Neural cell (in vitro differentiated cells): ENCODE results near the gene BPIFB1. TPM values are rescaled to one million over a fixed set of nuclear protein-coding genes. Genes with fewer than 3 reads are reported as not detected.

Source experiments
- H2AFZ ChIP-seq: fragments of 200-600, 300-800 bp; sonication (generic), shearing (Covaris generic); 2 replicates; pipeline ENCODE4 v1.6.0; 2014; ENCODE audit warnings: low read depth, mild to moderate bottlenecking, antibody characterized with exemption, low read length, moderate library complexity
- H3F3A ChIP-seq: fragments of 200-600 bp; shearing (Covaris generic); 2 replicates; pipeline ENCODE4 v1.6.1; 2016; ENCODE audit warnings: mild to moderate bottlenecking, moderate library complexity, mixed read lengths, antibody characterized with exemption, low read length; ENCODE audit not compliant: insufficient read depth, poor library complexity, severe bottlenecking
- H3K27ac ChIP-seq: fragments of 200-600, 300-800 bp; sonication (generic), shearing (Covaris generic); 2 replicates; pipeline ENCODE4 v1.5.1; 2014; ENCODE audit warnings: mild to moderate bottlenecking, low read length, moderate library complexity
- H3K27me3 ChIP-seq: fragments of 300-800, 200-600 bp; sonication (generic), shearing (Covaris generic); 2 replicates; pipeline ENCODE4 v1.6.0; 2014; ENCODE audit warnings: mild to moderate bottlenecking, low read depth, low read length, moderate library complexity; ENCODE audit not compliant: insufficient read depth
- H3K36me3 ChIP-seq: fragments of 300-800, 200-600 bp; sonication (generic), shearing (Covaris generic); 2 replicates; pipeline ENCODE4 v1.5.1; 2014; ENCODE audit warnings: mild to moderate bottlenecking, antibody characterized with exemption, low read length, moderate library complexity; ENCODE audit not compliant: insufficient read depth
- H3K4me2 ChIP-seq: fragments of 300-800, 200-600 bp; sonication (generic), shearing (Covaris generic); 2 replicates; pipeline ENCODE4 v1.6.0; 2014; ENCODE audit warnings: mild to moderate bottlenecking, low read length
- H3K4me3 ChIP-seq: fragments of 300-800, 200-600 bp; sonication (generic), shearing (Covaris generic); 2 replicates; pipeline ENCODE4 v1.5.1; 2014; ENCODE audit warnings: mild to moderate bottlenecking, low read length, moderate library complexity
- H3K79me2 ChIP-seq: fragments of 200-600 bp; shearing (Covaris generic); replicated peaks from 2 replicates; pipeline ENCODE4 v1.6.0; 2014; ENCODE audit warnings: mild to moderate bottlenecking, low read length, moderate library complexity; ENCODE audit not compliant: insufficient read depth
- H3K9ac ChIP-seq: fragments of 300-800, 200-600 bp; sonication (generic), shearing (Covaris generic); 2 replicates; pipeline ENCODE4 v1.6.1; 2016; ENCODE audit warnings: mild to moderate bottlenecking, low read length, mixed read lengths
- H3K9me2 ChIP-seq: fragments of 200-600 bp; shearing (Covaris generic); 2 replicates; pipeline ENCODE4 v1.6.1; 2016; ENCODE audit warnings: mild to moderate bottlenecking, low read length, mixed read lengths; ENCODE audit not compliant: insufficient read depth
- H3K9me3 ChIP-seq: fragments of 200-600, 300-800 bp; sonication (generic), shearing (Covaris generic); 2 replicates; pipeline ENCODE4 v1.6.1; 2016; ENCODE audit warnings: mild to moderate bottlenecking, mixed run types, low read length, moderate library complexity, mixed read lengths
- H4K20me1 ChIP-seq: fragments of 200-600 bp; shearing (Covaris generic); 2 replicates; pipeline ENCODE4 v1.6.1; 2016; ENCODE audit warnings: mild to moderate bottlenecking, mixed run types; ENCODE audit not compliant: insufficient read depth
- EP300 ChIP-seq: fragments of 450-650 bp; conservative IDR thresholded peaks from 2 replicates; pipeline ENCODE4 v1.6.1; 2014; ENCODE audit warnings: antibody characterized with exemption, mild to moderate bottlenecking, moderate library complexity; ENCODE audit not compliant: poor library complexity, severe bottlenecking
- EZH2 ChIP-seq: fragments of 200-600, 300-800 bp; shearing (Covaris generic), sonication (generic); IDR thresholded peaks from 2 replicates; pipeline ENCODE4 v1.6.1; 2014; ENCODE audit warnings: antibody characterized with exemption, low read length, borderline replicate concordance, mild to moderate bottlenecking; ENCODE audit not compliant: insufficient read depth, poor library complexity, severe bottlenecking
- MXI1 ChIP-seq: fragments of 450-650 bp; conservative IDR thresholded peaks from 2 replicates; pipeline ENCODE4 v1.6.1; 2014; ENCODE audit warnings: antibody characterized with exemption, mild to moderate bottlenecking; ENCODE audit not compliant: poor library complexity, severe bottlenecking
- POLR2AphosphoS5 ChIP-seq: IDR thresholded peaks from 2 replicates; pipeline ENCODE4 v1.6.1; 2012
- RAD21 ChIP-seq: fragments of 450-650 bp; conservative IDR thresholded peaks from 2 replicates; pipeline ENCODE4 v1.6.1; 2014; ENCODE audit warnings: antibody characterized with exemption, mild to moderate bottlenecking, moderate library complexity
- SMC3 ChIP-seq: fragments of 450-650 bp; conservative IDR thresholded peaks from 2 replicates; pipeline ENCODE4 v1.6.1; 2014; ENCODE audit warnings: antibody characterized with exemption, mild to moderate bottlenecking, moderate library complexity; ENCODE audit not compliant: poor library complexity
- TAF1 ChIP-seq: IDR thresholded peaks from 2 replicates; pipeline ENCODE4 v1.6.1; 2012; ENCODE audit warnings: low read depth
- polyA plus RNA-seq: library from polyadenylated mRNA; depleted of rRNA; stranded (reverse); fragments of >200 nt; gene quantifications from 2 replicates; pipeline ENCODE4 v1.2.3, GENCODE V29; 2014
- TF ChIP-seq, protein P1 (sequence below): IDR thresholded peaks from 2 replicates; pipeline ENCODE4 v1.6.1; 2012; ENCODE audit warnings: borderline replicate concordance
- TF ChIP-seq, protein P2 (sequence below): fragments of 450-650 bp; IDR thresholded peaks from 2 replicates; pipeline ENCODE4 v1.5.1; 2014; ENCODE audit warnings: antibody characterized with exemption, mild to moderate bottlenecking, moderate library complexity; ENCODE audit not compliant: poor library complexity, severe bottlenecking

Gene BPIFB1
- polyA plus RNA-seq, 1 donor from 2014 or later, result not detected

DNA sequence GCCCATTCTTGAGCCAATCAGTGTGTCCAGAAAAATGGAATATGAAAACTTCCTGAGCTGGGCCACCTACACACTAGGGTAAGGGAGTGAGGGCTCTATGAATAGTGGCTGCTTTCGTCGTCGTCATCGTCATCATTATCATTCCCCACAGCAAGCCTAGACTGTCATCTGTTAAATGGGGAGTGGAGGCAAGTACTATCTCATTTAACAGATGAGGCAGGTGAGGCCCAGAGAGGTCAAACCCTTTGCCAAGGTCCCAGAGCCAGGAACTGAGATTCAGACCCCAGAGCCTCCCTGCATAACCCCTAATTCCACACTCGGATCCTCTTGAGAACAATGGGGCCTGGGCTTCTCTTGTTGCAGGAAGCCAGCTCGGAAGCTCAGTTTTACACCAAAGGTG lies 20.6 kb downstream of the BPIFB1 start:
- no peaks in the 10 kb centered on the region for H3K9me2 ChIP-seq
- no peak overlapping the region for H3K9ac ChIP-seq
- no peaks in the 10 kb centered on the region for H3K9me3 ChIP-seq
- no peak overlapping the region for H3K4me3 ChIP-seq
- H3F3A ChIP-seq, result no peaks in the 10 kb centered on the region
- TF ChIP-seq TAF1, result no peak
- TF ChIP-seq, protein P1, sequence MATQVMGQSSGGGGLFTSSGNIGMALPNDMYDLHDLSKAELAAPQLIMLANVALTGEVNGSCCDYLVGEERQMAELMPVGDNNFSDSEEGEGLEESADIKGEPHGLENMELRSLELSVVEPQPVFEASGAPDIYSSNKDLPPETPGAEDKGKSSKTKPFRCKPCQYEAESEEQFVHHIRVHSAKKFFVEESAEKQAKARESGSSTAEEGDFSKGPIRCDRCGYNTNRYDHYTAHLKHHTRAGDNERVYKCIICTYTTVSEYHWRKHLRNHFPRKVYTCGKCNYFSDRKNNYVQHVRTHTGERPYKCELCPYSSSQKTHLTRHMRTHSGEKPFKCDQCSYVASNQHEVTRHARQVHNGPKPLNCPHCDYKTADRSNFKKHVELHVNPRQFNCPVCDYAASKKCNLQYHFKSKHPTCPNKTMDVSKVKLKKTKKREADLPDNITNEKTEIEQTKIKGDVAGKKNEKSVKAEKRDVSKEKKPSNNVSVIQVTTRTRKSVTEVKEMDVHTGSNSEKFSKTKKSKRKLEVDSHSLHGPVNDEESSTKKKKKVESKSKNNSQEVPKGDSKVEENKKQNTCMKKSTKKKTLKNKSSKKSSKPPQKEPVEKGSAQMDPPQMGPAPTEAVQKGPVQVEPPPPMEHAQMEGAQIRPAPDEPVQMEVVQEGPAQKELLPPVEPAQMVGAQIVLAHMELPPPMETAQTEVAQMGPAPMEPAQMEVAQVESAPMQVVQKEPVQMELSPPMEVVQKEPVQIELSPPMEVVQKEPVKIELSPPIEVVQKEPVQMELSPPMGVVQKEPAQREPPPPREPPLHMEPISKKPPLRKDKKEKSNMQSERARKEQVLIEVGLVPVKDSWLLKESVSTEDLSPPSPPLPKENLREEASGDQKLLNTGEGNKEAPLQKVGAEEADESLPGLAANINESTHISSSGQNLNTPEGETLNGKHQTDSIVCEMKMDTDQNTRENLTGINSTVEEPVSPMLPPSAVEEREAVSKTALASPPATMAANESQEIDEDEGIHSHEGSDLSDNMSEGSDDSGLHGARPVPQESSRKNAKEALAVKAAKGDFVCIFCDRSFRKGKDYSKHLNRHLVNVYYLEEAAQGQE, result no peak
- no peak for TF ChIP-seq SMC3
- no peaks in the 10 kb centered on the region for H3K36me3 ChIP-seq
- no peak overlapping the region for H2AFZ ChIP-seq
- no peak overlapping the region for H3K27ac ChIP-seq
- no peaks in the 10 kb centered on the region for H3K79me2 ChIP-seq
- H3K27me3 ChIP-seq, result no peaks in the 10 kb centered on the region
- no peaks in the 10 kb centered on the region for H4K20me1 ChIP-seq
- no peak overlapping the region for H3K4me2 ChIP-seq

DNA sequence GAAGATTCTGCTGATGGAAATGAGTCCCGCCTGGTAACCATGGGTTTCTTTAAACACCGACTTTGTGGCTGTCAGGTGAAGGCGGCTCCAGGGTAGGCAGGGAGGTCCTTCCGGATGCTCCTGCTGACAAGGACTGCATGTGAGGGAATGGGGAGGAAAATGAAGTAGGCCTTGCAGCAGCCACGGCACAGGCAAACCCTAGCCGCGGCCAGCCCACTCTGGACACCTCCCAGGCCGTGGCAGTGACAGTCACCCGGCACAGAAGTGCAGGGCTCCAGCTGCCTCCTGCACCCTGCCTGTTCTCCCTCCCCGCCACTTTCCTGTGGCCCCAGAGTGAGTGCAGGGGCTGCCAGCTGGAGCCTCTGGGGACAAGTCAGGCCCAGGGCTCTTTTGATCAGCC lies 21.0 kb downstream of the BPIFB1 start:
- no peak overlapping the region for H3K27ac ChIP-seq
- no peak for TF ChIP-seq TAF1
- no peak for TF ChIP-seq RAD21
- TF ChIP-seq EP300, result no peak
- no peak for TF ChIP-seq MXI1
- TF ChIP-seq SMC3, result no peak
- TF ChIP-seq, protein P2, sequence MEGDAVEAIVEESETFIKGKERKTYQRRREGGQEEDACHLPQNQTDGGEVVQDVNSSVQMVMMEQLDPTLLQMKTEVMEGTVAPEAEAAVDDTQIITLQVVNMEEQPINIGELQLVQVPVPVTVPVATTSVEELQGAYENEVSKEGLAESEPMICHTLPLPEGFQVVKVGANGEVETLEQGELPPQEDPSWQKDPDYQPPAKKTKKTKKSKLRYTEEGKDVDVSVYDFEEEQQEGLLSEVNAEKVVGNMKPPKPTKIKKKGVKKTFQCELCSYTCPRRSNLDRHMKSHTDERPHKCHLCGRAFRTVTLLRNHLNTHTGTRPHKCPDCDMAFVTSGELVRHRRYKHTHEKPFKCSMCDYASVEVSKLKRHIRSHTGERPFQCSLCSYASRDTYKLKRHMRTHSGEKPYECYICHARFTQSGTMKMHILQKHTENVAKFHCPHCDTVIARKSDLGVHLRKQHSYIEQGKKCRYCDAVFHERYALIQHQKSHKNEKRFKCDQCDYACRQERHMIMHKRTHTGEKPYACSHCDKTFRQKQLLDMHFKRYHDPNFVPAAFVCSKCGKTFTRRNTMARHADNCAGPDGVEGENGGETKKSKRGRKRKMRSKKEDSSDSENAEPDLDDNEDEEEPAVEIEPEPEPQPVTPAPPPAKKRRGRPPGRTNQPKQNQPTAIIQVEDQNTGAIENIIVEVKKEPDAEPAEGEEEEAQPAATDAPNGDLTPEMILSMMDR, result no peak
- no peak for TF ChIP-seq EZH2
- TF ChIP-seq, protein P1, result no peak
- no peak for TF ChIP-seq POLR2AphosphoS5
- no peak overlapping the region for H3K9ac ChIP-seq
- no peaks in the 10 kb centered on the region for H3K9me2 ChIP-seq
- no peaks in the 10 kb centered on the region for H3K79me2 ChIP-seq
- H3K36me3 ChIP-seq, result no peaks in the 10 kb centered on the region
- H2AFZ ChIP-seq, result no peak overlapping the region
- no peak overlapping the region for H3K4me3 ChIP-seq
- H3K4me2 ChIP-seq, result no peak overlapping the region
- H3K9me3 ChIP-seq, result no peaks in the 10 kb centered on the region
- no peaks in the 10 kb centered on the region for H4K20me1 ChIP-seq
- no peaks in the 10 kb centered on the region for H3F3A ChIP-seq
- H3K27me3 ChIP-seq, result no peaks in the 10 kb centered on the region
